Suprapubic skin (tissue), 4 donors: Measurements from ENCODE around the gene CDCA5. TPM values are rescaled to one million over a fixed set of nuclear protein-coding genes. Genes with fewer than 3 reads are reported as not detected.

Source experiments
- DNase-seq, 2 donors: peaks; one replicate each; pipeline ENCODE4 v3.0.0-alpha.2; 2019; ENCODE audit warnings: low spot score in 2 of 2
- H3K27ac ChIP-seq: fragments of 200-600 bp; sonication (generic); one replicate; pipeline ENCODE4 v1.5.1; 2019
- H3K27me3 ChIP-seq: fragments of 200-600 bp; sonication (generic); one replicate; pipeline ENCODE4 v1.5.1; 2019
- H3K36me3 ChIP-seq: fragments of 200-600 bp; sonication (generic); one replicate; pipeline ENCODE4 v1.5.1; 2019
- H3K4me1 ChIP-seq: fragments of 200-600 bp; sonication (generic); one replicate; pipeline ENCODE4 v1.5.1; 2019
- H3K4me3 ChIP-seq: fragments of 200-600 bp; sonication (generic); one replicate; pipeline ENCODE4 v1.5.1; 2019; ENCODE audit warnings: mild to moderate bottlenecking
- H3K9me3 ChIP-seq: fragments of 200-600 bp; sonication (generic); one replicate; pipeline ENCODE4 v1.5.1; 2019
- CTCF ChIP-seq, 2 donors: fragments of 200-600 bp in 1 of 2; fragments of 450-650 bp in 1 of 2; sonication (generic) in 1 of 2; IDR thresholded peaks; one replicate each; pipeline ENCODE4 v1.5.1; 2016 to 2019; ENCODE audit warnings: antibody characterized with exemption in 2 of 2, mild to moderate bottlenecking in 1 of 2, moderate library complexity in 1 of 2
- EP300 ChIP-seq: sonication (generic); formaldehyde crosslinking; IDR thresholded peaks from one replicate; pipeline ENCODE4 v1.6.1; 2017; ENCODE audit warnings: antibody characterized with exemption
- POLR2A ChIP-seq, 2 donors: fragments of 450-650 bp; IDR thresholded peaks; one replicate each; pipeline ENCODE4 v1.6.1; 2017; ENCODE audit warnings: antibody characterized with exemption in 2 of 2, mild to moderate bottlenecking in 2 of 2, moderate library complexity in 2 of 2
- POLR2AphosphoS5 ChIP-seq, 3 donors: sonication (generic); formaldehyde crosslinking; IDR thresholded peaks; one replicate each; pipeline ENCODE4 v1.6.1; 2017; ENCODE audit warnings: antibody characterized with exemption in 3 of 3
- WGBS: methylation state at CpG from one replicate; pipeline ENCODE4 v1.1.5; 2018; 5-methylcytosine and 5-hydroxymethylcytosine counted together
- total RNA-seq, 4 donors: library from RNA; depleted of rRNA; stranded (reverse); fragments of >200 nt; gene quantifications; one replicate each; pipeline ENCODE4 v1.1.0, GENCODE V29; 2016

CDCA5 gene
- total RNA-seq, 4 donors from 2014 or later = 0.91 to 6.8 (median 1.4) TPM

GRCh38 chr11:65078786-65079342, 5.0 kb downstream of the CDCA5 start:
- Histone ChIP-seq H3K27me3 (no peaks in the 10 kb centered on the region), H3K27ac (no peak overlapping the region), H3K9me3 (no peaks in the 10 kb centered on the region), H3K4me1 (peaks cover 5% of the 10 kb centered on the region), H3K4me3 (no peak overlapping the region), H3K36me3 (no peaks in the 10 kb centered on the region)
- no peak for DNase-seq
- 88% methylated on average over 9 of the region's 9 CpGs for WGBS
- no peak for TF ChIP-seq POLR2AphosphoS5 (IDR thresholded peaks at IDR 0.05)
- TF ChIP-seq EP300 = no peak
- TF ChIP-seq POLR2A (IDR thresholded peaks at IDR 0.05) = no peak
- no peak for TF ChIP-seq CTCF (IDR thresholded peaks at IDR 0.05)

DNA sequence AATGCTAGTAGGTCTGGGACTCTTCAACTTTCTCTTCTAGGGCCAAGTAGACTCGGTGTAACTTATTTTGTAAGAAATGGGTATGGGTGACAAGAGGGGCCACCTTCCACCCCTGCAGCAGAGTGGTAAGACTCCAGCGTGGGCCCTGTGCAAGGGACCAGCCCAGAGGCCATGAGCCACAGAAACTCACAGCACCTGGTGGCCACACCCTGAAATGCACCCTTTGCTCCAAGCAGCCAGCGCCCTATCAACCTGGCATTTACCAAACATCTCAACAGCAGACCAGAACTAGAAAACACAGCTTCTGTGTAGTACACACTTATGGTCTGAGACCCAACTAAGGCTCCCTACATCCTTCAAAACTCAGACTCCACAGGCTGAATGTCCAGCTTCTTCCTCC, 5.7 kb downstream of the CDCA5 start:
- no peaks in the 10 kb centered on the region for H3K36me3 ChIP-seq
- no peak for DNase-seq
- no peaks in the 10 kb centered on the region for H3K27me3 ChIP-seq
- H3K4me1 ChIP-seq = peaks cover under 1% of the 10 kb centered on the region
- 50% methylated on average over 3 of the region's 3 CpGs for WGBS
- no peak overlapping the region for H3K4me3 ChIP-seq
- TF ChIP-seq EP300 (no peak), CTCF (IDR thresholded peaks at IDR 0.05) (peak; percentile 38 to 72), POLR2A (IDR thresholded peaks at IDR 0.05) (no peak)
- H3K9me3 ChIP-seq = no peaks in the 10 kb centered on the region
- H3K27ac ChIP-seq = no peak overlapping the region

DNA sequence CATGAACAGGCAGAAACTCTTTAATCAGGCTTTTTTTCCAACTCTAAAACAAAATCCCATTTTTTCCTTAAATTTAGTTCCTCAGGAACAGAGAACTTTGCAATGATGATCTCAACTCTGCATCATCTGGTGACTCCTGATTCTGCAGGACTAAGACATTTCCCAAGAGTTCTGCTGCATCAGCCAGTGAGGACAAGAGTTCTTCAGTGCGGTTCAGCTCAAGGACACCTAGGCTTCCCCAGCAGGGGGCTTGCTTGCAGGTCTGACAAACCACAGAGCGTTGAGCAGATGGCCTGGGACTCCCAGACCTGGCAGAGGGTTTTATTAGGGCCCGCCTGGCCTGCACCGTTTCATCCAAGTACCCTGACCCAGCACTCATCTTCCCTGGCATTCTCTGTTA, 6.4 kb downstream of the CDCA5 start:
- H3K4me1 ChIP-seq = no peaks in the 10 kb centered on the region
- H3K27me3 ChIP-seq = no peaks in the 10 kb centered on the region
- no peaks in the 10 kb centered on the region for H3K36me3 ChIP-seq
- H3K27ac ChIP-seq = no peak overlapping the region
- no peak overlapping the region for H3K4me3 ChIP-seq
- TF ChIP-seq POLR2A (IDR thresholded peaks at IDR 0.05) (no peak), POLR2AphosphoS5 (IDR thresholded peaks at IDR 0.05) (no peak), EP300 (no peak), CTCF (IDR thresholded peaks at IDR 0.05) (no peak)
- WGBS = 81% methylated on average over 4 of the region's 4 CpGs
- DNase-seq = no peak
- no peaks in the 10 kb centered on the region for H3K9me3 ChIP-seq

DNA sequence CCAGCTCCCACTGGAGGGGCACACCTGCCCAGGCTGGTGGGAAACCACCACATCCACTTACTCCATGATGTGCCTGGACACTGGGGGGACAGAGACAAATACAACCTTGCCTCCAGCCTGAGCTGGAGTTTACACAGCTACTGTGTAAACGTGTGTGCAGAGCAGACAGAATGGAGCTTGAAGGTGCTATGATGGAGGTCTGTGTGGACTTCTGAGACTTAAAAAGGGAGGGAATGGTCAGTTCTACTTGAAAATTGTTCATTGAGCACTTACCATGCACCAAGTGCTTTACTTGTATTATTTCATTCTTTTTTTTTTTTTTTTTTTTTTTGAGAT, 11.2 kb downstream of the CDCA5 start:
- WGBS = 60% methylated on average over 1 of the region's 1 CpG
- Histone ChIP-seq H3K4me3 (no peak overlapping the region), H3K9me3 (no peaks in the 10 kb centered on the region), H3K36me3 (no peaks in the 10 kb centered on the region), H3K4me1 (no peaks in the 10 kb centered on the region), H3K27me3 (no peaks in the 10 kb centered on the region), H3K27ac (no peak overlapping the region)
- DNase-seq = no peak
- TF ChIP-seq EP300 (no peak), POLR2A (IDR thresholded peaks at IDR 0.05) (no peak), CTCF (IDR thresholded peaks at IDR 0.05) (no peak), POLR2AphosphoS5 (IDR thresholded peaks at IDR 0.05) (no peak)

DNA sequence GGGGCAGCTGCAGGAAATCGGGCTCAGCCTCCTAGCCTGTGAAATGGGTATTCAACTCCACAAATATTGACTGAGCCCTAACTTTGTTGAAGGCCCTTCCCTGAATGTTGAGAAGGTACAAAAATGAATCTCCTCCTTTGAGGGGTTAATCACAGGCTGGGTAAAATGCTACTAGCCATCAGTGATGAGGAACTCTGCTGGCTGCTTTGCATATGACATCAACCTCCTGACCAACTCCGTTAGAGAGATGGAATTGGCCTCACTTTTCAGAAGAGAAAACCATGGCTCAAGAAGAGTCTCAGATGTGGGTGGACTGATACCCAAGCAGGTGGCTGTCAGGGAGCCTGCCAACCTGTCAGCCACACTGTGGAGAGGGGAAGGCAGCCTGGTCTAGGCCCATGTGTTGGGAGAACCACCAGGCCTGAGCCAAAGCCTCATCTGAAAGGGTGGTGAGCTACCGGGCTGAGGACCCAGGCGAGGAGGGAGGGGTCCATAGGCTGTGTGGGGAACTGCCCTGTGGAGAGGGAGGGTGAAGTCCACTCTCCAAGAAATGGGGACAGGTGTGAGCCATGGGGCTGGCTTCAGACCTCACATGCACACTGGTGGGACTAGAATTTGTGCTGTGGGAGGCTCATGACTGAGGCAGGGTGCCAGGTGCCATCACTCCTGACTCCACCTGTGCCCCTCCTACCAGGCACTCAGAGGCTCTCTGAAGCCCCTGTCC, 11.8 kb downstream of the CDCA5 start:
- Histone ChIP-seq H3K9me3 (no peaks in the 10 kb centered on the region), H3K4me1 (no peaks in the 10 kb centered on the region), H3K4me3 (no peak overlapping the region), H3K27me3 (no peaks in the 10 kb centered on the region), H3K27ac (no peak overlapping the region), H3K36me3 (no peaks in the 10 kb centered on the region)
- no peak for DNase-seq
- WGBS = 74% methylated on average over 4 of the region's 4 CpGs
- TF ChIP-seq POLR2AphosphoS5 (IDR thresholded peaks at IDR 0.05) (no peak), POLR2A (IDR thresholded peaks at IDR 0.05) (no peak), CTCF (IDR thresholded peaks at IDR 0.05) (no peak), EP300 (no peak)
